GM23248 (cell line): ENCODE data around the gene TNS3. TPM values are rescaled to one million over a fixed set of nuclear protein-coding genes. Genes with fewer than 3 reads are reported as not detected.

Source experiments
- DNase-seq: peaks from one replicate; pipeline ENCODE4 v3.0.0-alpha.2; 2015
- H2AFZ ChIP-seq: fragments of 200-600 bp; sonication (generic); 2 replicates; pipeline ENCODE4 v1.6.1; 2016; ENCODE audit warnings: antibody characterized with exemption
- H3F3A ChIP-seq: fragments of 200-600 bp; sonication (generic); 2 replicates; pipeline ENCODE4 v1.6.1; 2016; ENCODE audit warnings: mild to moderate bottlenecking, antibody characterized with exemption, mixed run types; ENCODE audit not compliant: insufficient read depth
- H3K27ac ChIP-seq: fragments of 200-600 bp; sonication (generic); 2 replicates; pipeline ENCODE4 v1.5.1; 2016; ENCODE audit warnings: mild to moderate bottlenecking
- H3K27me3 ChIP-seq: fragments of 200-600 bp; sonication (generic); replicated peaks from 2 replicates; pipeline ENCODE4 v1.6.1; 2016; ENCODE audit warnings: mild to moderate bottlenecking; ENCODE audit not compliant: insufficient read depth
- H3K36me3 ChIP-seq: fragments of 200-600 bp; sonication (generic); 2 replicates; pipeline ENCODE4 v1.6.1; 2016; ENCODE audit warnings: low read depth, mild to moderate bottlenecking
- H3K4me1 ChIP-seq: fragments of 200-600 bp; sonication (generic); 2 replicates; pipeline ENCODE4 v1.6.1; 2016; ENCODE audit warnings: mild to moderate bottlenecking; ENCODE audit not compliant: insufficient read depth
- H3K4me2 ChIP-seq: fragments of 200-600 bp; sonication (generic); one replicate; pipeline ENCODE4 v1.6.1; 2016; ENCODE audit warnings: mild to moderate bottlenecking; ENCODE audit not compliant: unreplicated experiment
- H3K4me3 ChIP-seq: fragments of 200-600 bp; sonication (generic); 2 replicates; pipeline ENCODE4 v1.5.1; 2016; ENCODE audit warnings: mild to moderate bottlenecking
- H3K79me2 ChIP-seq: fragments of 200-600 bp; sonication (generic); 2 replicates; pipeline ENCODE4 v1.6.1; 2016; ENCODE audit warnings: mild to moderate bottlenecking; ENCODE audit not compliant: insufficient read depth
- H3K9ac ChIP-seq: fragments of 200-600 bp; sonication (generic); 2 replicates; pipeline ENCODE4 v1.6.1; 2016; ENCODE audit warnings: mild to moderate bottlenecking
- H3K9me2 ChIP-seq: fragments of 200-600 bp; sonication (generic); 2 replicates; pipeline ENCODE4 v1.6.1; 2016; ENCODE audit warnings: mixed run types, mild to moderate bottlenecking, moderate library complexity; ENCODE audit not compliant: insufficient read depth
- H3K9me3 ChIP-seq: fragments of 200-600 bp; sonication (generic); one replicate; pipeline ENCODE4 v1.6.1; 2017; ENCODE audit warnings: low read depth
- H4K20me1 ChIP-seq: fragments of 200-600 bp; sonication (generic); 2 replicates; pipeline ENCODE4 v1.6.0; 2016; ENCODE audit not compliant: insufficient read depth
- EZH2 ChIP-seq: fragments of 200-600 bp; sonication (generic); IDR thresholded peaks from 2 replicates; pipeline ENCODE4 v1.6.1; 2018; ENCODE audit warnings: antibody characterized with exemption, mild to moderate bottlenecking; ENCODE audit not compliant: insufficient read depth, poor library complexity, severe bottlenecking
- EZH2phosphoT487 ChIP-seq: fragments of 200-600 bp; sonication (generic); IDR thresholded peaks from 2 replicates; pipeline ENCODE4 v1.6.1; 2018; ENCODE audit warnings: antibody characterized with exemption, moderate library complexity, mild to moderate bottlenecking, low read depth; ENCODE audit not compliant: insufficient read depth
- WGBS, 2 experiments: methylation state at CpG; one replicate each; pipeline ENCODE4 v1.1.6; 2015 to 2017; ENCODE audit warnings: low lambda C conversion rate in 2 of 2, low coverage in 1 of 2; ENCODE audit errors: missing lambda C conversion rate in 2 of 2; 5-methylcytosine and 5-hydroxymethylcytosine counted together
- in situ Hi-C: fragments of 300-500 bp; cut with MboI; formaldehyde crosslinking; loops from 2 replicates; pipeline ENCODE4 v1.15.0; 2020
- polyA plus RNA-seq: library from polyadenylated mRNA; unstranded; fragments of >200 nt; fragmentation: Nextera tagmentation; extraction: Ambion mirVana; gene quantifications from 2 replicates; pipeline ENCODE4 v1.2.1, GENCODE V29; 2016
- total RNA-seq: library from RNA; depleted of rRNA; stranded (reverse); fragments of >200 nt; shearing (Covaris generic); gene quantifications from 2 replicates; pipeline ENCODE4 v1.2.3, GENCODE V29; 2014

The TNS3 gene
- total and polyA plus RNA-seq, 2 experiments from 2014 or later: 18.6 to 47.0 TPM

- no peaks in the 10 kb centered on the region for H3K9me2 ChIP-seq
- 97 to 98% methylated on average over 6 of the region's 6 CpGs for WGBS, 2 experiments
- no peak for TF ChIP-seq EZH2
- TF ChIP-seq EZH2phosphoT487: no peak
- H3K4me2 ChIP-seq: no peak overlapping the region
- in situ Hi-C loops: no loop called here
- no peak overlapping the region for H3K9ac ChIP-seq
- peaks cover 34% of the 10 kb centered on the region for H3F3A ChIP-seq
- H3K27me3 ChIP-seq: no peaks in the 10 kb centered on the region
- H3K36me3 ChIP-seq: no peaks in the 10 kb centered on the region
- no peak overlapping the region for H3K4me3 ChIP-seq
- H3K9me3 ChIP-seq: no peaks in the 10 kb centered on the region
- no peaks in the 10 kb centered on the region for H3K79me2 ChIP-seq
- no peaks in the 10 kb centered on the region for H4K20me1 ChIP-seq
- no peak for DNase-seq
- H2AFZ ChIP-seq: no peak overlapping the region
- H3K27ac ChIP-seq: no peak overlapping the region; the same call in 1 of the 2 replicates
- peaks cover 31% of the 10 kb centered on the region for H3K4me1 ChIP-seq
These were observed 246.8 kb downstream of the TNS3 start for GRCh38 chr7:47335071-47335470.

GRCh38 chr7:47333959-47334358, 248.0 kb downstream of the TNS3 start:
- no peak for DNase-seq
- H3K27ac ChIP-seq: no peak overlapping the region
- H3K4me2 ChIP-seq: no peak overlapping the region
- TF ChIP-seq EZH2 (no peak), EZH2phosphoT487 (no peak)
- H3K9me3 ChIP-seq: no peaks in the 10 kb centered on the region
- in situ Hi-C loops: no loop called here
- no peaks in the 10 kb centered on the region for H3K9me2 ChIP-seq
- no peak overlapping the region for H2AFZ ChIP-seq
- H3K9ac ChIP-seq: no peak overlapping the region
- H3F3A ChIP-seq: peaks cover 36% of the 10 kb centered on the region
- no peaks in the 10 kb centered on the region for H3K36me3 ChIP-seq
- H3K4me3 ChIP-seq: no peak overlapping the region
- peaks cover 32% of the 10 kb centered on the region for H3K4me1 ChIP-seq
- no peaks in the 10 kb centered on the region for H4K20me1 ChIP-seq
- WGBS, 2 experiments: 100% methylated on average over 2 of the region's 2 CpGs
- H3K79me2 ChIP-seq: no peaks in the 10 kb centered on the region
- H3K27me3 ChIP-seq: no peaks in the 10 kb centered on the region

GRCh38 chr7:47333554-47333887, 248.4 kb downstream of the TNS3 start:
- Histone ChIP-seq H3K4me1 (peaks cover 37% of the 10 kb centered on the region), H3K9me3 (no peaks in the 10 kb centered on the region), H3F3A (peaks cover 38% of the 10 kb centered on the region), H3K36me3 (no peaks in the 10 kb centered on the region), H3K4me3 (no peak overlapping the region), H3K4me2 (no peak overlapping the region), H3K27me3 (no peaks in the 10 kb centered on the region), H2AFZ (no peak overlapping the region), H3K27ac (no peak overlapping the region), H3K9me2 (no peaks in the 10 kb centered on the region), H3K9ac (no peak overlapping the region), H4K20me1 (no peaks in the 10 kb centered on the region), H3K79me2 (no peaks in the 10 kb centered on the region)
- TF ChIP-seq EZH2phosphoT487 (no peak), EZH2 (no peak)
- no peak for DNase-seq
- 97 to 98% methylated on average over 2 of the region's 2 CpGs for WGBS, 2 experiments
- in situ Hi-C loops: no loop called here

GRCh38 chr7:47332681-47333553, 249.0 kb downstream of the TNS3 start:
- H3K27ac ChIP-seq: no peak overlapping the region
- no peaks in the 10 kb centered on the region for H4K20me1 ChIP-seq
- no peaks in the 10 kb centered on the region for H3K27me3 ChIP-seq
- no peaks in the 10 kb centered on the region for H3K9me2 ChIP-seq
- peaks cover 35% of the 10 kb centered on the region for H3K4me1 ChIP-seq
- in situ Hi-C loops: no loop called here
- H3K4me3 ChIP-seq: no peak overlapping the region
- TF ChIP-seq EZH2phosphoT487: no peak
- TF ChIP-seq EZH2: no peak
- H3K36me3 ChIP-seq: no peaks in the 10 kb centered on the region
- H3F3A ChIP-seq: peaks cover 38% of the 10 kb centered on the region
- no peak for DNase-seq
- no peaks in the 10 kb centered on the region for H3K79me2 ChIP-seq
- 94 to 95% methylated on average over 8 of the region's 8 CpGs for WGBS, 2 experiments
- H3K9me3 ChIP-seq: no peaks in the 10 kb centered on the region
- no peak overlapping the region for H2AFZ ChIP-seq
- H3K9ac ChIP-seq: no peak overlapping the region
- no peak overlapping the region for H3K4me2 ChIP-seq
